Measurements from ENCODE around the gene ANKRD65. TPM values are rescaled to one million over a fixed set of nuclear protein-coding genes. Genes with fewer than 3 reads are reported as not detected.

Gene ANKRD65
- total RNA-seq, 1 experiment from 2014 or later = not detected

DNA sequence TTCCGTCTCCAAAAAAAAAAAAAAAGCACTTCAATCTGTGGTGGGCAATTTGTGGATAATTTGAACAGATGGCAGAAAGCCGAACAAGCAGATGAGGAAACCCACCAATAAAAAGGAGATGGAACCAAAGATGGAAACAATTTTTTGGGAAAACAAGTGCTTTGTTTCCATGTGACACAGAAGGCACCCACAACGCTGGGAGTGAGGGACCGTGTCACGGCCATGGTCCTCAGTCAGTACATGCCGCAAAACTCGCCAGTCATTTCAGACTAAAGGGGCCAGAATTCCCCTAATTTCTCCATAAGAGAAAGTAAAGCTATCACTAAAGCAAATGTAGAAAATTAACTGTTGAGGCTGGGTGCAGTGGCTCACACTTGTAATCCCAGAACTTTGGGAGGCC is 27.0 kb downstream of the ANKRD65 start:
- H3K9me2 ChIP-seq (ENCODE audit: insufficient read depth) = no peaks in the 10 kb centered on the region
- H3K27me3 ChIP-seq (ENCODE audit: insufficient read depth, low read length) = no peaks in the 10 kb centered on the region
- H3K9ac ChIP-seq (ENCODE audit: low read length) = no peak overlapping the region
- no peaks in the 10 kb centered on the region for H3K9me3 ChIP-seq (ENCODE audit: control insufficient read depth in 1 of 2, insufficient read depth in 1 of 2, low read depth in 1 of 2, low read length in 2 of 2)
- ChIA-PET RAD21 (ENCODE audit: low non-redundant PET in 1 of 2, low total read pairs in 2 of 2, uncharacterized antibody in 2 of 2, unreplicated experiment in 2 of 2) (interaction anchor here in 1 of 2 experiments (0.6 kb wide), 1 partner anchor 153 kb away, joined by 5 read pairs; no protein-coding TSS in a partner anchor), CTCF (no interaction called here), POLR2A (no interaction called here)
- ATAC-seq (no peak), DNase-seq (ENCODE audit: low read depth, low spot score) (no peak)
- no peak overlapping the region for H3K4me2 ChIP-seq (ENCODE audit: low read length)
- H3K36me3 ChIP-seq (ENCODE audit: control insufficient read depth in 1 of 2, insufficient read depth in 2 of 2, low read length in 2 of 2) = peaks cover 57 to 74% of the 10 kb centered on the region in 2 experiments
- intact Hi-C loops (cut with micrococcal nuclease) = no loop called here
- H2AFZ ChIP-seq (ENCODE audit: low read depth, low read length, poor library complexity, severe bottlenecking) = no peak overlapping the region
- H3K4me1 ChIP-seq (ENCODE audit: control insufficient read depth in 1 of 2, insufficient read depth in 2 of 2, low read length in 2 of 2) = peaks cover 0 to 14% of the 10 kb centered on the region in 2 experiments; a peak in 3 of 4 replicates
- peaks cover 90% of the 10 kb centered on the region for H3K79me2 ChIP-seq (ENCODE audit: insufficient read depth, low read length)
- no peak overlapping the region for H3K4me3 ChIP-seq (replicated peaks in 1 of 2; ENCODE audit: low read depth in 1 of 2, low read length in 2 of 2)
- TF ChIP-seq POLR2AphosphoS5 (IDR thresholded peaks at IDR 0.05; ENCODE audit: low read depth, low read length) (no peak), JUND (IDR thresholded peaks at IDR 0.05) (no peak), EGR1 (IDR thresholded peaks at IDR 0.05; ENCODE audit: low read depth) (no peak), ZFX (IDR thresholded peaks at IDR 0.05) (no peak), ZNF274 (IDR thresholded peaks at IDR 0.05; ENCODE audit: low read depth, low read length) (no peak), FOSL1 (IDR thresholded peaks at IDR 0.05; ENCODE audit: low read depth) (no peak), TCF7L2 (IDR thresholded peaks at IDR 0.05; ENCODE audit: borderline replicate concordance, extremely low read depth, insufficient read depth, insufficient read length) (no peak), EZH2phosphoT487 (IDR thresholded peaks at IDR 0.05; ENCODE audit: borderline replicate concordance) (no peak), SRF (IDR thresholded peaks at IDR 0.05; ENCODE audit: low read depth) (no peak)
- TF ChIP-seq, protein P1, sequence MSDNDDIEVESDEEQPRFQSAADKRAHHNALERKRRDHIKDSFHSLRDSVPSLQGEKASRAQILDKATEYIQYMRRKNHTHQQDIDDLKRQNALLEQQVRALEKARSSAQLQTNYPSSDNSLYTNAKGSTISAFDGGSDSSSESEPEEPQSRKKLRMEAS (IDR thresholded peaks at IDR 0.05) = no peak
- H4K20me1 ChIP-seq (ENCODE audit: insufficient read depth) = peaks cover 12% of the 10 kb centered on the region; the same call in 1 of the 2 replicates
- no peak overlapping the region for H3K27ac ChIP-seq (ENCODE audit: low read depth, low read length)
- BruUV-seq (replicated peaks) = no TSS peak

DNA sequence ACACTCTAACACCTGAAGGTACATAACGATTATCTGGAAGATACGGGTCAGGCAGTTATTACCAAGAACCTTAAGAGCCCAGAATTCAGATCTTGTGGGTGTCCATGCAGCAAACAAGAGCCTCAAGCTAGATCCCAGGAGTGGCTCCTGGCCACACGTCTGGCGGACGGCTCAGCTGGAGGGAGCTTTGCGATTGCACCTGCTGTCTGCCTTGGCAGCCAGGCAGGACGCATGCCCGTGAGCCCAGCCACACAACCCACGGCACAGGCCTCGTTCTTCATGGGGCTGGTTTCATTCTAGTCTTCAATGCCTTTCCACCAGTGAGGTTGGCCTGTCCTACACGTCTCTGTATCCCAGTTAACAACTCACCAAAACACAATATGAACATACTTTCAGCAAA is 27.6 kb downstream of the ANKRD65 start:
- ATAC-seq (no peak), DNase-seq (ENCODE audit: low read depth, low spot score) (no peak)
- intact Hi-C loops (cut with micrococcal nuclease) = no loop called here
- Histone ChIP-seq H3K4me1 (ENCODE audit: control insufficient read depth in 1 of 2, insufficient read depth in 2 of 2, low read length in 2 of 2) (peaks cover 0 to 14% of the 10 kb centered on the region in 2 experiments; a peak in 3 of 4 replicates), H3K27ac (ENCODE audit: low read depth, low read length) (no peak overlapping the region), H4K20me1 (ENCODE audit: insufficient read depth) (peaks cover 12% of the 10 kb centered on the region; the same call in 1 of the 2 replicates), H3K4me2 (ENCODE audit: low read length) (no peak overlapping the region), H3K9me3 (ENCODE audit: control insufficient read depth in 1 of 2, insufficient read depth in 1 of 2, low read depth in 1 of 2, low read length in 2 of 2) (no peaks in the 10 kb centered on the region), H3K27me3 (ENCODE audit: insufficient read depth, low read length) (no peaks in the 10 kb centered on the region), H3K9ac (ENCODE audit: low read length) (no peak overlapping the region), H3K36me3 (ENCODE audit: control insufficient read depth in 1 of 2, insufficient read depth in 2 of 2, low read length in 2 of 2) (peaks cover 57 to 77% of the 10 kb centered on the region in 2 experiments), H3K79me2 (ENCODE audit: insufficient read depth, low read length) (peaks cover 83% of the 10 kb centered on the region), H3K4me3 (replicated peaks in 1 of 2; ENCODE audit: low read depth in 1 of 2, low read length in 2 of 2) (no peak overlapping the region), H2AFZ (ENCODE audit: low read depth, low read length, poor library complexity, severe bottlenecking) (no peak overlapping the region), H3K9me2 (ENCODE audit: insufficient read depth) (no peaks in the 10 kb centered on the region)
- no TSS peak for BruUV-seq (replicated peaks)
- CTCF ChIA-PET = no interaction called here
- POLR2A ChIA-PET = no interaction called here
- RAD21 ChIA-PET (ENCODE audit: low non-redundant PET in 1 of 2, low total read pairs in 2 of 2, uncharacterized antibody in 2 of 2, unreplicated experiment in 2 of 2) = no interaction called here
- TF ChIP-seq CBX3 (IDR thresholded peaks at IDR 0.05; ENCODE audit: low read depth) = no peak
- TF ChIP-seq POLR2A (IDR thresholded peaks at IDR 0.05; ENCODE audit: borderline replicate concordance, extremely low read depth, insufficient read depth, insufficient read length) = no peak
- no peak for TF ChIP-seq ZFX (IDR thresholded peaks at IDR 0.05)
- TF ChIP-seq, protein P2, sequence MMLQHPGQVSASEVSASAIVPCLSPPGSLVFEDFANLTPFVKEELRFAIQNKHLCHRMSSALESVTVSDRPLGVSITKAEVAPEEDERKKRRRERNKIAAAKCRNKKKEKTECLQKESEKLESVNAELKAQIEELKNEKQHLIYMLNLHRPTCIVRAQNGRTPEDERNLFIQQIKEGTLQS (IDR thresholded peaks at IDR 0.05) = no peak
- TF ChIP-seq ELF1 (IDR thresholded peaks at IDR 0.05; ENCODE audit: borderline replicate concordance, low read depth) = no peak
- no peak for TF ChIP-seq EGR1 (IDR thresholded peaks at IDR 0.05; ENCODE audit: low read depth)
- TF ChIP-seq, protein P3, sequence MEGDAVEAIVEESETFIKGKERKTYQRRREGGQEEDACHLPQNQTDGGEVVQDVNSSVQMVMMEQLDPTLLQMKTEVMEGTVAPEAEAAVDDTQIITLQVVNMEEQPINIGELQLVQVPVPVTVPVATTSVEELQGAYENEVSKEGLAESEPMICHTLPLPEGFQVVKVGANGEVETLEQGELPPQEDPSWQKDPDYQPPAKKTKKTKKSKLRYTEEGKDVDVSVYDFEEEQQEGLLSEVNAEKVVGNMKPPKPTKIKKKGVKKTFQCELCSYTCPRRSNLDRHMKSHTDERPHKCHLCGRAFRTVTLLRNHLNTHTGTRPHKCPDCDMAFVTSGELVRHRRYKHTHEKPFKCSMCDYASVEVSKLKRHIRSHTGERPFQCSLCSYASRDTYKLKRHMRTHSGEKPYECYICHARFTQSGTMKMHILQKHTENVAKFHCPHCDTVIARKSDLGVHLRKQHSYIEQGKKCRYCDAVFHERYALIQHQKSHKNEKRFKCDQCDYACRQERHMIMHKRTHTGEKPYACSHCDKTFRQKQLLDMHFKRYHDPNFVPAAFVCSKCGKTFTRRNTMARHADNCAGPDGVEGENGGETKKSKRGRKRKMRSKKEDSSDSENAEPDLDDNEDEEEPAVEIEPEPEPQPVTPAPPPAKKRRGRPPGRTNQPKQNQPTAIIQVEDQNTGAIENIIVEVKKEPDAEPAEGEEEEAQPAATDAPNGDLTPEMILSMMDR (IDR thresholded peaks at IDR 0.05 in 2 of 3, conservative IDR thresholded peaks at IDR 0.05 in 1 of 3; ENCODE audit: borderline replicate concordance in 1 of 3, insufficient read depth in 1 of 3, low read depth in 2 of 3, low read length in 2 of 3) = no peak
- TF ChIP-seq RAD21 (IDR thresholded peaks at IDR 0.05; ENCODE audit: low read depth) = no peak
- no peak for TF ChIP-seq SRF (IDR thresholded peaks at IDR 0.05; ENCODE audit: low read depth)
- no peak for TF ChIP-seq EZH2 (IDR thresholded peaks at IDR 0.05)
- TF ChIP-seq ZNF274 (IDR thresholded peaks at IDR 0.05; ENCODE audit: low read depth, low read length) = no peak
- TF ChIP-seq POLR2AphosphoS5 (IDR thresholded peaks at IDR 0.05; ENCODE audit: low read depth, low read length) = no peak
- no peak for TF ChIP-seq SIN3A (IDR thresholded peaks at IDR 0.05; ENCODE audit: low read depth)
- TF ChIP-seq EZH2phosphoT487 (IDR thresholded peaks at IDR 0.05; ENCODE audit: borderline replicate concordance) = no peak
- TF ChIP-seq FOSL1 (IDR thresholded peaks at IDR 0.05; ENCODE audit: low read depth) = no peak
- TF ChIP-seq YY1 (IDR thresholded peaks at IDR 0.05; ENCODE audit: extremely low read depth, insufficient replicate concordance, low read depth, low read length) = no peak
- no peak for TF ChIP-seq CEBPB (IDR thresholded peaks at IDR 0.05; ENCODE audit: low read depth)
- TF ChIP-seq TCF7L2 (IDR thresholded peaks at IDR 0.05; ENCODE audit: borderline replicate concordance, extremely low read depth, insufficient read depth, insufficient read length) = no peak
